Ascending aorta (tissue), 2 donors: ENCODE measurements around the gene FNDC5. TPM values are rescaled to one million over a fixed set of nuclear protein-coding genes. Genes with fewer than 3 reads are reported as not detected.
A peak's percentile ranks its signal among the peaks of the same experiment; 100 is the strongest.

Experiments used
- DNase-seq, 2 donors: peaks; one replicate each; pipeline ENCODE4 v3.0.0-alpha.2; 2019; ENCODE audit warnings: low spot score in 2 of 2
- H3K27ac ChIP-seq, 2 donors: fragments of 200-600 bp; sonication (generic); one replicate each; pipeline ENCODE4 v1.5.1; 2016 to 2017; ENCODE audit warnings: mild to moderate bottlenecking in 1 of 2
- H3K27me3 ChIP-seq: fragments of 200-600 bp; sonication (generic); one replicate; pipeline ENCODE4 v1.5.1; 2017
- H3K36me3 ChIP-seq, 2 donors: fragments of 200-600 bp; sonication (generic); one replicate each; pipeline ENCODE4 v1.5.1; 2016
- H3K4me1 ChIP-seq, 2 donors: fragments of 200-600 bp; sonication (generic); one replicate each; pipeline ENCODE4 v1.5.1; 2016 to 2017; ENCODE audit warnings: mild to moderate bottlenecking in 1 of 2
- H3K4me3 ChIP-seq, 2 donors: fragments of 200-600 bp; sonication (generic); one replicate each; pipeline ENCODE4 v1.5.1; 2016 to 2017; ENCODE audit warnings: mild to moderate bottlenecking in 1 of 2
- H3K9me3 ChIP-seq, 2 donors: fragments of 200-600 bp; sonication (generic); one replicate each; pipeline ENCODE4 v1.5.1; 2016
- CTCF ChIP-seq, 3 experiments: fragments of 200-600 bp in 2 of 3; fragments of 450-650 bp in 1 of 3; sonication (generic) in 2 of 3; IDR thresholded peaks; one replicate each; pipeline ENCODE4 v1.5.1; 2016 to 2019; ENCODE audit warnings: antibody characterized with exemption in 3 of 3, mild to moderate bottlenecking in 1 of 3, moderate library complexity in 1 of 3
- intact Hi-C: fragments of 100-400 bp; cut with DNase I; formaldehyde crosslinking; loops from one replicate; pipeline ENCODE4 v1.15.1; 2023
- total RNA-seq: library from RNA; depleted of rRNA; stranded (reverse); fragments of >200 nt; gene quantifications from one replicate; pipeline ENCODE4 v1.1.0, GENCODE V29; 2016

FNDC5 gene
- total RNA-seq, 1 donor from 2014 or later: 8.9 TPM

- no peak for TF ChIP-seq CTCF (IDR thresholded peaks at IDR 0.05)
- Histone ChIP-seq H3K4me1 (peaks cover 13 to 39% of the 10 kb centered on the region in 2 donors), H3K36me3 (no peaks in the 10 kb centered on the region), H3K27me3 (no peaks in the 10 kb centered on the region), H3K9me3 (no peaks in the 10 kb centered on the region), H3K4me3 (peak overlapping the region; percentile 70 to 84), H3K27ac (peak overlapping the region; percentile 91 to 92)
- intact Hi-C loops: loop anchor here (1.0 to 5.0 kb wide), 4 partner anchors 54 to 366 kb away; partner anchors contain the start of genes FNDC5, SYNC, TRIM62 and ZBTB8OS
- peak in 1 of 2 donors; percentile 65 for DNase-seq
Observed at GRCh38 chr1:32816676-32817158, 54.0 kb downstream of the FNDC5 start.

DNA sequence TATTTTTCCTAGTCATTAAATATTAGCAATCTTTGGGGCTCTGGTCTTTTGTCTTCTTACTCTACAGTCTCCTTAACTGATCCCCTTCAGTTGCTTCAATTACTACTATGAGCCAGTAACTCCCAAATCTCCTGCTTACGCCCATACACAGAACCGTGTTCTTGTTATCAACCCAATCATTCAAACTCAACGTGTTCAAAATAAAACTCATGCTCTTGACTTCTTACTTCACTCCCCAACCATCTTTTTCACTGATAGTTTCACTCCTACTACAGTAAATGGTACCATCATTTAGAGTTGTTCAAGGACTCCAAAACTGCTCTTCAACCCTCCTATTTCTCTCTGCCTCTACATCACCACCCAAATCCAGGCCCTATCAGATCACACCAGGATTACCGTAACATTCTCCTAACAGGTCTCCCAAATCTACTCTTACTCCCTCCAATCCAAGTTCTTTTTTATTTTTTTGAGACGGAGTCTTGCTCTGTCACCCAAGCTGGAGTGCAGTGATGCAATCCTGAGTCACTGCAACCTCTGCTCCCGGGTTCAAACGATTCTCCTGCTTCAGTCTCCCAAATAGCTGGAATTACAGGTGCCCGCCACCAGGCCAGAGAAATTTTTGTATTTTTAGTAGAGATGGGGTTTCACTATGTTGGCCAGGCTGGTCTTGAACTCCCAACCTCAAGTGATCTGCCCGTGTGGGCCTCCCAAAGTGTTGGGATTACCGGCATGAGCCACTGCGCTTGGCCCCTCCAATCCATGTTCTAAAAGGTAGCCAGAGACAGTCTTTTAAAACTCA lies 56.6 kb downstream of the FNDC5 start:
- intact Hi-C loops: no loop called here
- DNase-seq: peak in 1 of 2 donors; percentile 68
- peaks cover 13 to 36% of the 10 kb centered on the region in 2 donors for H3K4me1 ChIP-seq

More for the DNA sequence above, 56.6 kb downstream of the FNDC5 start:
- Histone ChIP-seq H3K36me3 (peaks cover 13 to 17% of the 10 kb centered on the region in 2 donors), H3K9me3 (no peaks in the 10 kb centered on the region), H3K27me3 (no peaks in the 10 kb centered on the region), H3K27ac (peak overlapping the region in 1 of 2 donors; percentile 46), H3K4me3 (peak overlapping the region in 1 of 2 donors; percentile 84)
- no peak for TF ChIP-seq CTCF (IDR thresholded peaks at IDR 0.05)

Other genes starting within 250 kb of the FNDC5 start
- 3.0 TPM for gene ZBTB8OS, start 220.4 kb downstream of the FNDC5 start, total RNA-seq
- 45.4 TPM for gene RBBP4, start 219.7 kb downstream of the FNDC5 start, total RNA-seq
- 87.3 TPM for gene SYNC, start 168.1 kb downstream of the FNDC5 start, total RNA-seq
- gene YARS1, start 53.6 kb downstream of the FNDC5 start, total RNA-seq: 48.9 TPM
- gene S100PBP, start 53.3 kb downstream of the FNDC5 start, total RNA-seq: 1.6 TPM
- gene HPCA, start 15.6 kb upstream of the FNDC5 start, total RNA-seq: not detected
- gene TMEM54, start 30.5 kb upstream of the FNDC5 start, total RNA-seq: 60.9 TPM
- 40.0 TPM for gene RNF19B, start 93.9 kb upstream of the FNDC5 start, total RNA-seq
- 68.4 TPM for gene AK2, start 166.0 kb upstream of the FNDC5 start, total RNA-seq
- gene AZIN2, start 210.2 kb upstream of the FNDC5 start, total RNA-seq: 3.5 TPM